ENCODE data around the gene EIF4G2.
A peak's percentile ranks its signal among the peaks of the same experiment; 100 is the strongest.

Gene EIF4G2

DNA sequence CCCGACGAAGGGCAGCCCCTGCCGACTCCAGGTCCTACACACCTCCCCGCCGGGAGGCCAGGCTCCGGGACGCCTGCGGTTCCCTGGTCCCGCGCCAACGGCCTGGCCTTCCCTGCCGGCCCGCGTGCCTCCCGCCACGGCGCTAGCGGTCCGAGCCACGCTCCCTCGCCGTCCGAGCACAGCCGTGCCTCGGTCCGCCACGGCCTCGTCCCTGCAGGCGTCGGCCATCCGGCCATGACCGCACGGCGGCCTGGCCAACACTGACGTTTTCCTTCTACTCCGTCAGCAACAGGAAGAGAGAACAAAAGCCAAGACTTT lies 532 bp downstream of the EIF4G2 start:
- Histone ChIP-seq H3K9me3 (ENCODE audit: control insufficient read depth, insufficient read depth, low read depth, low read length) (no peaks in the 10 kb centered on the region), H3K4me3 (ENCODE audit: low read depth, low read length) (peak overlapping the region; percentile 100), H3K27ac (ENCODE audit: low read depth, low read length) (peak overlapping the region; percentile 100), H3K4me1 (ENCODE audit: control insufficient read depth, insufficient read depth, low read length) (peaks cover 8% of the 10 kb centered on the region), H3K36me3 (ENCODE audit: control insufficient read depth, insufficient read depth, low read length) (peaks cover 51% of the 10 kb centered on the region), H3K9ac (ENCODE audit: low read length) (peak overlapping the region; percentile 100), H3K27me3 (ENCODE audit: control insufficient read depth, insufficient read depth, low read length) (no peaks in the 10 kb centered on the region)

DNA sequence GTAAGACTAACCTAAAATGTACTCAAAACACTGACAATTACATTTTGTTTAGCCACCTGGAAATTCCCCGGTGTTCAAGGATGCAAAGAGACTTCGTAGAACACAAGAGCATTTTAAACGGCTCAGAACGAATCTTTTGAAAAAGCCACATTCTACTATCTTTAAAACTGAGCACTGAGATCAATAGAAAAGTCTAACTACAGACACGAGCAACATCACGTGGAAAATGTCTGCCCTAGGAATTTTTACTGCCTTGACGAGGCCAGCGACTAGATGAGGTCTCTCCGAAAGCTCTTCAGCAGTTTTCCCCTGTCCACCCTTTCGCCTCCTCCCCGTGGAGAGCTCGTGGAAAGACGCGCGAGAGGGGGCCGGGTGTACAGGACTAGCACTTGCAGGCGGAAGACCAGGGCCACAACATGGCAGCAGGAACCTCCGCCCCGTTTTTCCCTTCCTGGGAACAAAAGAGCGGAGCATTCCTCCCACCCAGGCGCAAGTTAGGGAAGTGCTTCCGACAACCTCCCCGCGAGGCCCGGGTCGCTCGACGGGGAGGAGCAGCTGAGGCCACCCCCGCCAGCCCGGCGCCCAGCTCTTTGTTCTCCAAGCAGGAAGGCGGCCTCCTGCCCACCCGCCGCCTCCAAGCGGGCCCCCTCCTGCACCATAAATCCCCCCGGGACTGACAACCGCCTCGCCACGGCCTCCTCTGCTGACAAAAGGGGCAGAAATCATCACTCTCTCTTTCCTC lies 1.1 kb downstream of the EIF4G2 start:
- peak overlapping the region; percentile 100 for H3K9ac ChIP-seq (ENCODE audit: low read length)
- H3K36me3 ChIP-seq (ENCODE audit: control insufficient read depth, insufficient read depth, low read length), result peaks cover 56% of the 10 kb centered on the region
- peak overlapping the region; percentile 100 for H3K27ac ChIP-seq (ENCODE audit: low read depth, low read length)
- H3K4me3 ChIP-seq (ENCODE audit: low read depth, low read length), result peak overlapping the region; percentile 100
- H3K4me1 ChIP-seq (ENCODE audit: control insufficient read depth, insufficient read depth, low read length), result peaks cover 8% of the 10 kb centered on the region
- H3K27me3 ChIP-seq (ENCODE audit: control insufficient read depth, insufficient read depth, low read length), result no peaks in the 10 kb centered on the region
- H3K9me3 ChIP-seq (ENCODE audit: control insufficient read depth, insufficient read depth, low read depth, low read length), result no peaks in the 10 kb centered on the region

DNA sequence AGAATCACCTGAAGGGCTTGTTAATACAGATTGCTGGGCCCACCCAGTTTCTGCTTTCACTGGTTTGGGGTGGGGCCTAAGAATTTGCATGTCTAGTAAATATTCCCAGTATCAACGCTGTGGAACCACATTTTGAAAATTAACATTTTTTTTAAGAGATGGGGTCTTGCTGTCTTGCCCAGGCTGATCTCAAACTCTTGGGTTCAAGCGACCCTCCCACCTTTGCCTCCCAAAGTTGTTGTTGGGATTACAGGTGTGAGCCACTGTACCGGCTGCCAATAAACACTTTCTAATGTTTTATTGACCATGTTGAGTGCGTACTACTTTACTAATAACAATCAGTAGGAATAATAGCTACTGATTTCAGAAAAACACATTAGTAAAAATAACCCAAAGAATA lies 2.5 kb downstream of the EIF4G2 start:
- no peaks in the 10 kb centered on the region for H3K9me3 ChIP-seq (ENCODE audit: control insufficient read depth, insufficient read depth, low read depth, low read length)

DNA sequence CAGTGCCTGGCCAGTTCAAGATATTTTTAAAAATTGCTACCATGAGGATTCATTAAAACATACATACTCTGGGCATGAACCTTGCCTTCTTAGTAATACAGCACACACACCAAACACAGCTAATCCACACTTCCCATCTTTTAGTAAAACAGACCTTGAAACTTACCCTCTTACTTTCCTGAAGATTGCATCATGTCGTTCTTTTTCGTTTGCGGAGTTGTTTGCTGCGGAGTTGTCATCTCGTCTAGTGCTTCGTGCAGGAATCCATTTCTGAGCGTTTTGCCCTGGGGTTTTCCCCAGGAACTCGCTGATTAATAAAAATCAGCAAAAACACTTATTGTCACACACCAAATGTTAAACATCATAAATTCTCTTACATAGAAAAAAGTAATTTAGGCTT lies 3.0 kb downstream of the EIF4G2 start:
- no peaks in the 10 kb centered on the region for H3K9me3 ChIP-seq (ENCODE audit: control insufficient read depth, insufficient read depth, low read depth, low read length)
- peaks cover 75% of the 10 kb centered on the region for H3K36me3 ChIP-seq (ENCODE audit: control insufficient read depth, insufficient read depth, low read length)
- no peaks in the 10 kb centered on the region for H3K27me3 ChIP-seq (ENCODE audit: control insufficient read depth, insufficient read depth, low read length)
- H3K27ac ChIP-seq (ENCODE audit: low read depth, low read length), result no peak overlapping the region
- H3K4me3 ChIP-seq (ENCODE audit: low read depth, low read length), result no peak overlapping the region
- peaks cover 8% of the 10 kb centered on the region for H3K4me1 ChIP-seq (ENCODE audit: control insufficient read depth, insufficient read depth, low read length)
- no peak overlapping the region for H3K9ac ChIP-seq (ENCODE audit: low read length)

More for the DNA sequence above, 2.5 kb downstream of the EIF4G2 start:
- Histone ChIP-seq H3K9ac (ENCODE audit: low read length) (no peak overlapping the region), H3K36me3 (ENCODE audit: control insufficient read depth, insufficient read depth, low read length) (peaks cover 71% of the 10 kb centered on the region), H3K4me3 (ENCODE audit: low read depth, low read length) (peak overlapping the region; percentile 100; the same call in 1 of the 2 replicates), H3K27me3 (ENCODE audit: control insufficient read depth, insufficient read depth, low read length) (no peaks in the 10 kb centered on the region), H3K4me1 (ENCODE audit: control insufficient read depth, insufficient read depth, low read length) (peaks cover 8% of the 10 kb centered on the region), H3K27ac (ENCODE audit: low read depth, low read length) (no peak overlapping the region)

DNA sequence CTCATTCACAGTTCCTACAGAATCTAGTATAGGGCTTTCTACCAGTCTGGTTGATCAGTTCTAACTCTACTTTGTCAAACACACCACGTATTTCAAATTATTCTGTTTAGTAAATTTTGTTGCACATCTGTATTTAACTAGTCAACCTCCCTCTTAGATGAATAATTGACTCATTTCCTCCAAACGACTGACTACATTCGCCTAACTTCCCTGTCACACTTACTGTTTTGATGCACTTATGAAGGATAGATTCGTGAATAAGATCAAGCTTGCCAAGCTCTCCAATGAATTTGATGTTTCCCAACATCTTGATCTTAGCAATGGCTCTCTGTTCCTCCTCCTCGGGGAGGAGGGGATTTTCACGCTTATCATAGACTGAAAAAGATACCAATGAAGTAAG lies 5.0 kb downstream of the EIF4G2 start:
- Histone ChIP-seq H3K27me3 (ENCODE audit: control insufficient read depth, insufficient read depth, low read length) (no peaks in the 10 kb centered on the region), H3K36me3 (ENCODE audit: control insufficient read depth, insufficient read depth, low read length) (peaks cover 96% of the 10 kb centered on the region), H3K4me1 (ENCODE audit: control insufficient read depth, insufficient read depth, low read length) (peaks cover 4% of the 10 kb centered on the region; the same call in 1 of the 2 replicates), H3K27ac (ENCODE audit: low read depth, low read length) (no peak overlapping the region), H3K9ac (ENCODE audit: low read length) (no peak overlapping the region), H3K9me3 (ENCODE audit: control insufficient read depth, insufficient read depth, low read depth, low read length) (no peaks in the 10 kb centered on the region), H3K4me3 (ENCODE audit: low read depth, low read length) (no peak overlapping the region)

DNA sequence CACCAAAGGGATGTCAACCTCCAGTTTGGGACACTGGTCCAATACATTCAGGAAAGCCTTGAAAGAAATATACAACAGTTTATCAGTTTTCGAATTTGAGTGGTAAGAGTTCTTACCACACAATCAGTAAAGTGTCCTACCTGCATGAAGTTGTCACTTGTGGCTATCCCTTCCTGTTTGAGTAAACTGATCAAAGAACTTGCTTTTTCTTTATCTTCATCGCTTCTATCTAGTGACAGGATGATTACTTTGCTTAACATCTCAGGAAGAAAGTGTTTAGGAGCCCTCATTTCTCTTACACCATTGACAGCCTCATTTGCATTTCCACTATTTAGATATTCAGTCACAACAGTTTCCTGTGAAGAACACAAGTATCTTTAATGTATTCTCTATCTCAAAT lies 8.4 kb downstream of the EIF4G2 start:
- no peak overlapping the region for H3K27ac ChIP-seq (ENCODE audit: low read depth, low read length)
- H3K27me3 ChIP-seq (ENCODE audit: control insufficient read depth, insufficient read depth, low read length), result no peaks in the 10 kb centered on the region
- H3K9ac ChIP-seq (ENCODE audit: low read length), result no peak overlapping the region
- no peak overlapping the region for H3K4me3 ChIP-seq (ENCODE audit: low read depth, low read length)
- peaks cover 93% of the 10 kb centered on the region for H3K36me3 ChIP-seq (ENCODE audit: control insufficient read depth, insufficient read depth, low read length)
- H3K4me1 ChIP-seq (ENCODE audit: control insufficient read depth, insufficient read depth, low read length), result no peaks in the 10 kb centered on the region
- H3K9me3 ChIP-seq (ENCODE audit: control insufficient read depth, insufficient read depth, low read depth, low read length), result no peaks in the 10 kb centered on the region

DNA sequence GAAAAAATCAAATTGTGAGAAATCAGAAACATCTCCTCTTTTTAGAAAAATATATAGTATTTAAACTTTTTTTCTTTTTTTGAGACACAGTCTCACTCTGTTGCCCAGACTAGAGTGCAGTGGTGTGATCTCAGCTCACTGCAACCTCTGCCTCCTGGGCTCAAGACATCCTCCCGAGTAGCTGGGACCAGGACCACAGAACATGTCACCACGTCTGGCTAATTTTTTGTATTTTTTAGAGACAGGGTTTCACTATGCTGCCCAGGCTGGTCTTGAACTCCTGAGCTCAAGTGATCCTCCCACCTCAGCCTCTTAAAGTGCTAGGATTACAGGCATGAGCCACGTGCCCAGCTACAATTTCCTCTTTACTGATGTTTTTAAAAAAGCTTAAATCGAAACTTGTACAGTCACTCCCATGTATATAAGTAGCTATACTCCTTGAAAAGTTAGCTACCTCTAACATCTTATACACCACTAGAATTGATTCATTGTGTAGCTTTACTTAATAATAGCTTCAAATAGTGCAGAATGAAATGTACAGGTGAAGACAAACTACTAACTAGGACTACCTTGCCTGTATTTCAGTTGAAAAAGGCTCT lies 10.3 kb downstream of the EIF4G2 start:
- H3K9ac ChIP-seq (ENCODE audit: low read length), result no peak overlapping the region
- H3K36me3 ChIP-seq (ENCODE audit: control insufficient read depth, insufficient read depth, low read length), result peaks cover 74% of the 10 kb centered on the region
- H3K4me1 ChIP-seq (ENCODE audit: control insufficient read depth, insufficient read depth, low read length), result no peaks in the 10 kb centered on the region
- no peaks in the 10 kb centered on the region for H3K9me3 ChIP-seq (ENCODE audit: control insufficient read depth, insufficient read depth, low read depth, low read length)
- no peak overlapping the region for H3K27ac ChIP-seq (ENCODE audit: low read depth, low read length)
- H3K4me3 ChIP-seq (ENCODE audit: low read depth, low read length), result no peak overlapping the region
- no peaks in the 10 kb centered on the region for H3K27me3 ChIP-seq (ENCODE audit: control insufficient read depth, insufficient read depth, low read length)

DNA sequence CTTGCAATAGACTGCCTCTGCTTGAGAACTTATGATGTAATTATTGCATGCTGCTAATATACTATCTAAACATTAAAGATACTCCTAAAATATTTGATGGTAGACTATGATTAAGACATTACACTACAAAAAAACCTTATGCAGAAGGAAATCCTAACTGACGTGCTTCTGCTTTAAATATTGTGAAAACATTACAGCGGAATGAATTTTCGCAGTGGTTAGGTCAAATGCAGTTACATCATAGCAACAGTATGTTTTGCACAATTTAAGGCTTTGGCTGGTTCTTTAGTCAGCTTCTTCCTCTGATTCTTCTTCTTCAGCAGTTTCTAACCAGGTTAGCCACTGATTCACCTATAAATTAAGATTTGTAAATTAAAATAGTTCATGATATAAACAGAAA lies 11.2 kb downstream of the EIF4G2 start:
- Histone ChIP-seq H3K27me3 (ENCODE audit: control insufficient read depth, insufficient read depth, low read length) (no peaks in the 10 kb centered on the region), H3K4me3 (ENCODE audit: low read depth, low read length) (no peak overlapping the region), H3K9ac (ENCODE audit: low read length) (no peak overlapping the region), H3K36me3 (ENCODE audit: control insufficient read depth, insufficient read depth, low read length) (peaks cover 65% of the 10 kb centered on the region), H3K9me3 (ENCODE audit: control insufficient read depth, insufficient read depth, low read depth, low read length) (no peaks in the 10 kb centered on the region), H3K27ac (ENCODE audit: low read depth, low read length) (no peak overlapping the region), H3K4me1 (ENCODE audit: control insufficient read depth, insufficient read depth, low read length) (no peaks in the 10 kb centered on the region)

DNA sequence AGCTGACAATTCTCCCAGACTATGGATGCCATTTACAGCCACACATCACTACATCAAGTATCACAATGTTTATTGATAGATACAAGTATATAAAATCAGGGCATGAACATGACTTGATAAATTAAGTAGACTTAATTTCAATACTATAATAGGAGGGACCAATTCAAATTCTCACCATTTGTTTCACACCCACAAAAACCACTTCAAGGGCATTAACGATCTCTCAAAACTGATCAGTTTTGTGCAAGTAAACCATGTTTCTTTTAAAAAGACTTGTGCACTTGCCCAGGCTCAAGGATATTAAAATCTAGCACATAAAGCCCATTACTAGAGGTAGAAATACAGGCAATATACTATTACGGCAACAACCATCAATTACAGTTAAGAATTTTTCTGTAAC lies 11.7 kb downstream of the EIF4G2 start:
- H3K36me3 ChIP-seq (ENCODE audit: control insufficient read depth, insufficient read depth, low read length), result peaks cover 60% of the 10 kb centered on the region
- no peak overlapping the region for H3K27ac ChIP-seq (ENCODE audit: low read depth, low read length)
- H3K4me3 ChIP-seq (ENCODE audit: low read depth, low read length), result no peak overlapping the region
- no peaks in the 10 kb centered on the region for H3K4me1 ChIP-seq (ENCODE audit: control insufficient read depth, insufficient read depth, low read length)
- H3K9me3 ChIP-seq (ENCODE audit: control insufficient read depth, insufficient read depth, low read depth, low read length), result no peaks in the 10 kb centered on the region
- no peaks in the 10 kb centered on the region for H3K27me3 ChIP-seq (ENCODE audit: control insufficient read depth, insufficient read depth, low read length)
- no peak overlapping the region for H3K9ac ChIP-seq (ENCODE audit: low read length)

DNA sequence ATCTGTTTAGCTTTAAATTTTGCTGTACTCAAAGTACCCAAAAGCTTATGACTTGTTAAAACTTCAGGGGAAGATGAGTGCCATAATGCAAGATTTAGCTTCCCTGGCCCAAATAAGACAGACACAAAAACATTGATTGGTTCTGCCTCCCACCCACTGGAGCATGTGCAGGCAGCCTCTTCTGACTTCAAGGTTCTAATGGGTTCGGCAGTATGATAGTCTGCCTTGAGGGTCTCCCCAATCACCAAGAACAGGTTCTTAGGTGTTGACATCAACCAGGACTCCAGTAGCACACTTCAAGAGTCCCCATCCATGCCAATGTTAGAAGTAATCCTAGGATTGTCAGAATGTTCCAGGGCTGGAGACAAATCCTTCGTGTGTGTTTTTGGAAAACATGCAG lies 12.5 kb downstream of the EIF4G2 start:
- Histone ChIP-seq H3K9ac (ENCODE audit: low read length) (no peak overlapping the region), H3K36me3 (ENCODE audit: control insufficient read depth, insufficient read depth, low read length) (peaks cover 52% of the 10 kb centered on the region), H3K27me3 (ENCODE audit: control insufficient read depth, insufficient read depth, low read length) (no peaks in the 10 kb centered on the region), H3K4me3 (ENCODE audit: low read depth, low read length) (no peak overlapping the region), H3K9me3 (ENCODE audit: control insufficient read depth, insufficient read depth, low read depth, low read length) (no peaks in the 10 kb centered on the region), H3K4me1 (ENCODE audit: control insufficient read depth, insufficient read depth, low read length) (no peaks in the 10 kb centered on the region), H3K27ac (ENCODE audit: low read depth, low read length) (no peak overlapping the region)

DNA sequence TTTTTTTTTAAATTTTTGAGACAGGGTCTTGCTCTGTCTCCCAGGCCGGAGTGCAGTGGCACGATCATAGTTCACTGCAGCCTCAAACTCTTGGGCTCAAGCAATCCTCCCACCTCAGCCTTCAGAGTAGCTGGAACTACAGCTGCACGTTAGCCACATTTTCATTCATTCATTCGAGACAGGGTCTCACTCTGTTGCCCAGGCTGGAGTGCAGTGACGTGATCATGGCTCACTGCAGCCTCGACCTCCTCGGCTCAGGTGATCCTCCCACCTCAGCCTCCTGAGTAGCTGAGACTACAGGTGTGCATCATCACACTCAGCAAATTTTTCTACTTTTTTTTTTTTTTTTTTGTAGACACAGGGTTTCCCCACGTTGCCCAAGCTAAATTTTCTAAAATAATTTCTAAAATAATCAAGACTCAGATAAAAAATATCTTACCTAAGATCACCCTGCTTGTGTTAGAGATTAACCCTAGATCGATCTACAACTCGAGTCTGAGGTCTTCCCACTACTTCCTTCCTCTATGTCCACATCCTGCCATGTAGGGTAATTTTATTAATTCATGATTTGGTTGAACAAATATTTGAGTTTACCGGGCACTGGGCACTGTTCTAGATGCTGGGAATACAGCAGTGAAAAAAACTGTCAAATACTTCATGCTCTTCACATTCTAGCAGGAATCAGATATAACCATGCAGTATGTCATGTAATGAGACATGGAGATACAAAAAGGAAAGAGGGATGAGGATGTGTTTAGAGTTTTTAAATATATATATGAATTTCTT lies 15.1 kb downstream of the EIF4G2 start:
- Histone ChIP-seq H3K27me3 (ENCODE audit: control insufficient read depth, insufficient read depth, low read length) (no peaks in the 10 kb centered on the region), H3K9ac (ENCODE audit: low read length) (no peak overlapping the region), H3K9me3 (ENCODE audit: control insufficient read depth, insufficient read depth, low read depth, low read length) (no peaks in the 10 kb centered on the region), H3K4me3 (ENCODE audit: low read depth, low read length) (no peak overlapping the region), H3K36me3 (ENCODE audit: control insufficient read depth, insufficient read depth, low read length) (peaks cover 27% of the 10 kb centered on the region), H3K4me1 (ENCODE audit: control insufficient read depth, insufficient read depth, low read length) (no peaks in the 10 kb centered on the region), H3K27ac (ENCODE audit: low read depth, low read length) (no peak overlapping the region)
